NCI-H1694 treated with DMSO at 0.1 percent for 48 hours (cell line): ENCODE data around the gene SMIM1.

Experiments used
- DNase-seq: peaks from one replicate; lab custom pipeline; 2025; lab: John Stamatoyannopoulos, UW

Gene SMIM1

GRCh38 chr1:3777078-3777547 lies 4.6 kb downstream of the SMIM1 start:
- DNase-seq: no peak

GRCh38 chr1:3777647-3778589 lies 5.4 kb downstream of the SMIM1 start:
- no peak for DNase-seq

GRCh38 chr1:3778590-3779264 lies 6.2 kb downstream of the SMIM1 start:
- no peak for DNase-seq

GRCh38 chr1:3779265-3779911 lies 6.8 kb downstream of the SMIM1 start:
- peak; percentile 11 for DNase-seq

GRCh38 chr1:3779912-3780416 lies 7.4 kb downstream of the SMIM1 start:
- DNase-seq: no peak

GRCh38 chr1:3780901-3781300 lies 8.4 kb downstream of the SMIM1 start:
- no peak for DNase-seq

GRCh38 chr1:3783651-3784474 lies 11.3 kb downstream of the SMIM1 start:
- no peak for DNase-seq

GRCh38 chr1:3785045-3785444 lies 12.5 kb downstream of the SMIM1 start:
- DNase-seq: no peak

GRCh38 chr1:3785456-3786157 lies 13.1 kb downstream of the SMIM1 start:
- peak; percentile 14 for DNase-seq

GRCh38 chr1:3786468-3787348 lies 14.2 kb downstream of the SMIM1 start:
- no peak for DNase-seq

GRCh38 chr1:3787349-3787715 lies 14.8 kb downstream of the SMIM1 start:
- no peak for DNase-seq

- no peak for DNase-seq
Measured at GRCh38 chr1:3787745-3788605, 15.4 kb downstream of the SMIM1 start.

- DNase-seq: no peak
Measured at GRCh38 chr1:3788756-3789420, 16.3 kb downstream of the SMIM1 start.

GRCh38 chr1:3789421-3790300 lies 17.1 kb downstream of the SMIM1 start:
- no peak for DNase-seq

GRCh38 chr1:3790500-3790923 lies 18.0 kb downstream of the SMIM1 start:
- no peak for DNase-seq

GRCh38 chr1:3790952-3791351 lies 18.4 kb downstream of the SMIM1 start:
- no peak for DNase-seq

GRCh38 chr1:3795453-3796214 lies 23.1 kb downstream of the SMIM1 start:
- DNase-seq: no peak
